GM21717 (cell line): Measurements from ENCODE around the gene ADAMTSL2.

Source experiments
- ATAC-seq: cut with Tn5 transposase; IDR thresholded peaks from one replicate; pipeline ENCODE4 v1.9.1; 2021; ENCODE audit warnings: mild to moderate bottlenecking, moderate library complexity; ENCODE audit not compliant: unreplicated experiment

Gene ADAMTSL2

GRCh38 chr9:133603135-133603927, 68.8 kb downstream of the ADAMTSL2 start:
- no peak for ATAC-seq

GRCh38 chr9:133604214-133604613, 69.7 kb downstream of the ADAMTSL2 start:
- no peak for ATAC-seq

- ATAC-seq: no peak
Observed at GRCh38 chr9:133604856-133605255, 70.4 kb downstream of the ADAMTSL2 start.

GRCh38 chr9:133605446-133605845, 70.9 kb downstream of the ADAMTSL2 start:
- ATAC-seq: no peak

- ATAC-seq: no peak
Observed at GRCh38 chr9:133605856-133606707, 71.6 kb downstream of the ADAMTSL2 start.

GRCh38 chr9:133606708-133607025, 72.2 kb downstream of the ADAMTSL2 start:
- ATAC-seq: no peak

GRCh38 chr9:133607381-133607780, 72.9 kb downstream of the ADAMTSL2 start:
- no peak for ATAC-seq

GRCh38 chr9:133607976-133608375, 73.5 kb downstream of the ADAMTSL2 start:
- ATAC-seq: no peak

- no peak for ATAC-seq
Observed at GRCh38 chr9:133608382-133608781, 73.9 kb downstream of the ADAMTSL2 start.

- no peak for ATAC-seq
Observed at GRCh38 chr9:133608889-133609288, 74.4 kb downstream of the ADAMTSL2 start.

- ATAC-seq: no peak
Observed at GRCh38 chr9:133609311-133610098, 75.0 kb downstream of the ADAMTSL2 start, which contains the start of gene FAM163B. Gene FAM163B (minus strand): TSS chr9:133609389. CDS start chr9:133580223, 29,166 bp downstream.

- no peak for ATAC-seq
Observed at GRCh38 chr9:133610845-133611244, 76.3 kb downstream of the ADAMTSL2 start.

- ATAC-seq: no peak
Observed at GRCh38 chr9:133612051-133612450, 77.5 kb downstream of the ADAMTSL2 start.

GRCh38 chr9:133612816-133613215, 78.3 kb downstream of the ADAMTSL2 start:
- ATAC-seq: no peak

GRCh38 chr9:133613432-133613831, 78.9 kb downstream of the ADAMTSL2 start:
- ATAC-seq: no peak

GRCh38 chr9:133614056-133614455, 79.6 kb downstream of the ADAMTSL2 start:
- ATAC-seq: no peak

GRCh38 chr9:133614678-133615077, 80.2 kb downstream of the ADAMTSL2 start:
- ATAC-seq: no peak

GRCh38 chr9:133615186-133615585, 80.7 kb downstream of the ADAMTSL2 start:
- ATAC-seq: no peak

- no peak for ATAC-seq
Observed at GRCh38 chr9:133615606-133616188, 81.2 kb downstream of the ADAMTSL2 start.

GRCh38 chr9:133616643-133617405, 82.3 kb downstream of the ADAMTSL2 start:
- ATAC-seq: no peak
